22Rv1 (cell line): Measurements from ENCODE around the gene RPS4Y2.

Experiments
- H3K27ac ChIP-seq: fragments of 450-650 bp; 2 replicates; pipeline ENCODE4 v1.5.1; 2017
- CTCF ChIP-seq: fragments of 450-650 bp; IDR thresholded peaks from 2 replicates; pipeline ENCODE4 v1.5.1; 2017; ENCODE audit warnings: mild to moderate bottlenecking
- ZFX ChIP-seq: fragments of 450-650 bp; IDR thresholded peaks from 2 replicates; pipeline ENCODE4 v1.6.1; 2017; ENCODE audit warnings: antibody characterized with exemption, borderline replicate concordance

The RPS4Y2 gene

DNA sequence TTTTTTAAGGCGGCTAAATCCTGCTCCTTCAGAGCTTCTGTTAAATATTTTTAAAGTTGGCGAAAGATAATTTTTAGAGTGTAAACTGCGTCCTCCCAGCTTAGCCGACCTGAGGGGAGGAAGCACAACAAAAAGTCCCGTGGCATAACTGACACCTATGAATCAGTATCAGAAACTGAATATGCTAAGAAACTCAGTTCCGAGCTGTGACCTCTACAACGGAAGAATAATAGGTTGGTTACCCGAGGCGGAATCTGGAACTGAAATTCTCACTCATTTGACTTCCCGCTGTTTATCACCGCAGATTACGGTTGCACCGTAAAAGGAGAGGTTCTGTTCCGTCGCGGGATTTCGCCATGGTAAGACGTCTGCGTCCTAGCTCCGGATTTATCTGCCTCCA is at the start of gene RPS4Y2:
Gene RPS4Y2, plus strand, starts transcription at position 301 of the 400 bp plus-strand sequence. Its CDS starts 56 bp downstream, at position 357.
- no peak for TF ChIP-seq CTCF
- no peak for TF ChIP-seq ZFX
- no peak within 1 kb of the TSS for H3K27ac ChIP-seq

DNA sequence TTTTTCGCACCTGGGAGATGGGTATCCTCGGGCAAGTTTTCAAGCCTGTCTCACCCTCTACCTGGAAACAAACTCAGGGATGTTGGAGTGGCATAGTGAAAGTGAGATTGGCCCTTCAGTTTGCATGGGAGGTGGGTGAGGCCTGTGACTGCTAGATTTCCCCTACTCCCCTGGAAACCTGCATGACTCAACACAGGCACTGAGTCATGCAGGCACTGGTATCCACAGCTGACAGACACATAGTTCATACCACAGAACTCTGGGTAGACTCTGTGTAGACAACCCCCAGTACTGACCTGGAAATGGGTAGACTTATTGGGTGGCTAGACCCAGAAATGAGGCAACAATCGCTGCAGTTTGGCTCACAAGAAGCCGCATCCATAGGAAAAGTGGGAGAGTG is 41.5 kb upstream of the RPS4Y2 start:
- TF ChIP-seq CTCF (no peak), ZFX (no peak)
- H3K27ac ChIP-seq, result no peak overlapping the region

DNA sequence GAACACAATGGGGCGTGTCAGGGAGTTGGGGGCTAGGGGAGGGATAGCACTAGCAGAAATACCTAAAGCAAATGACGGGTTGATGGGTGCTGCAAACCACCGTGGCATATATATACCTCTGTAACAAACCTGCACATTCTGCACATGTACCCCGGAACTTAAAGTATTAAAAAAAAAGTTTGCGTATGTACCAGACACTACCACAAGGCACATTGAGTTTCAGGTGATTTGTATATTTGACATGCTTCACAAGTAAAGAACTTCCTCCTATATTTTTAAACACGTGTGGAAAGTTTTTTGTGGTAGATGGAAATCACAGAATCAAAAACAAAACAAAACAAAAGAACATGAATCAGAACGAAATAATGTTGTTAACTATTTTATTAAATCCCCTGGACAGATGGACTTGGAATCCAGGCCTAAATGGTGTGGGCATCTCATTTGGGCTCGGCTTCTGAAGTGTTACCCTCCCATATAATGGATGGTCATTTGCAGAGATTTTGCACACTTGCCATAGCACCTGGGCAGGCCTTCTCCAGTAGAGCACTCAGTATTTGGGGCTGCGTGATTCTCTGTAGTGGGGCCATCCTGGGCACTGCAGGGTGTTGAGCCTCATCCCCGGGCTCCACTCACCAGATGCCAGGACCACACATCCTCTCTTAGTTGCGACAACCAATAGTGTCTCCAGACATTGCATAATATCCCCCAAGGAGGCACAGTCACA is 29.6 kb upstream of the RPS4Y2 start:
- H3K27ac ChIP-seq, result no peak overlapping the region
- no peak for TF ChIP-seq CTCF
- TF ChIP-seq ZFX, result no peak

- no peak overlapping the region for H3K27ac ChIP-seq
Measured at GRCh38 chrY:20735200-20735599, 20.7 kb upstream of the RPS4Y2 start.

GRCh38 chrY:20739806-20740205 is 16.1 kb upstream of the RPS4Y2 start:
- no peak for TF ChIP-seq CTCF
- no peak for TF ChIP-seq ZFX
- no peak overlapping the region for H3K27ac ChIP-seq

More at GRCh38 chrY:20735200-20735599, 20.7 kb upstream of the RPS4Y2 start:
- TF ChIP-seq CTCF, result no peak
- TF ChIP-seq ZFX, result no peak

DNA sequence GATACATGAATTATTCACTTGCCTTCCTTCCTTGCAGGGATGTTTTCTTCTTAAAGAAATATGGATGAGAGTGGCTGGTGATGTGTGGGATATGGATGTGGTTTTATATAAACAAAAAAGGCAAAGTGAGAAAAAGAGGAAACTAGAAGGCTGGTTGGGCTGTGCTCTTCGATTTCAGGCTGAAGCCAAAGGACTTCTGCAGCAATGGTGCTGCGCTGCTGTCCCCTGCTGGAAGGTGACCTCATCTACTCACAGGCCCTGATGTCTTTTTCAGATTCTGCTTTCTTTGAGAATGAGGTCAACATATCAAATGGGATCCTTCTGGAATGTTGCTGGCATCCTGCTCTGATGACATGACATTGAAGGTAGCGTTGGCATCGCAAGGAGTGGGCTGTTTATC is 15.3 kb upstream of the RPS4Y2 start:
- H3K27ac ChIP-seq, result no peak overlapping the region
- no peak for TF ChIP-seq ZFX
- peak; percentile 57 for TF ChIP-seq CTCF

- no peak for TF ChIP-seq ZFX
- TF ChIP-seq CTCF, result 0 out of 2 replicates have a peak, but pooled peaks have one; percentile 5
Measured at GRCh38 chrY:20745060-20745459, 10.8 kb upstream of the RPS4Y2 start.

More at GRCh38 chrY:20745060-20745459, 10.8 kb upstream of the RPS4Y2 start:
- no peak overlapping the region for H3K27ac ChIP-seq
